Karpas-422 (cell line): ENCODE measurements around the gene KCNJ8. TPM values are rescaled to one million over a fixed set of nuclear protein-coding genes. Genes with fewer than 3 reads are reported as not detected.

Experiments
- DNase-seq: peaks from one replicate; pipeline ENCODE4 v3.0.0-alpha.2; 2015
- H2AFZ ChIP-seq: fragments of 200-600 bp; sonication (generic); 2 replicates; pipeline ENCODE4 v1.6.1; 2014; ENCODE audit warnings: antibody characterized with exemption, low read length, mixed read lengths
- H3K27ac ChIP-seq: fragments of 200-600 bp; sonication (generic); 2 replicates; pipeline ENCODE4 v1.5.1; 2014; ENCODE audit warnings: mild to moderate bottlenecking, low read length, moderate library complexity
- H3K27me3 ChIP-seq: fragments of 200-600 bp; sonication (generic); 2 replicates; pipeline ENCODE4 v1.6.1; 2014; ENCODE audit warnings: low read length, mixed read lengths
- H3K36me3 ChIP-seq: fragments of 200-600 bp; sonication (generic); 2 replicates; pipeline ENCODE4 v1.6.1; 2014; ENCODE audit warnings: low read length, mixed read lengths; ENCODE audit not compliant: insufficient read depth
- H3K4me1 ChIP-seq: fragments of 200-600 bp; sonication (generic); 2 replicates; pipeline ENCODE4 v1.6.1; 2014; ENCODE audit warnings: mild to moderate bottlenecking, low read length, mixed read lengths
- H3K4me2 ChIP-seq: fragments of 200-600 bp; sonication (generic); 2 replicates; pipeline ENCODE4 v1.6.1; 2014; ENCODE audit warnings: low read length, low read depth, mild to moderate bottlenecking; ENCODE audit not compliant: poor library complexity, severe bottlenecking
- H3K4me3 ChIP-seq: fragments of 200-600 bp; sonication (generic); 2 replicates; pipeline ENCODE4 v1.5.1; 2014; ENCODE audit warnings: mild to moderate bottlenecking, antibody characterized with exemption, low read length, mixed read lengths
- H3K79me2 ChIP-seq: fragments of 200-600 bp; sonication (generic); 2 replicates; pipeline ENCODE4 v1.6.1; 2014; ENCODE audit warnings: mild to moderate bottlenecking, low read length, mixed read lengths
- H3K9ac ChIP-seq: fragments of 200-600 bp; sonication (generic); 2 replicates; pipeline ENCODE4 v1.6.0; 2014; ENCODE audit warnings: low read length
- H3K9me2 ChIP-seq: fragments of 200-600 bp; sonication (generic), shearing (Covaris generic); replicated peaks from 2 replicates; pipeline ENCODE4 v1.6.0; 2014; ENCODE audit warnings: mild to moderate bottlenecking, low read length, moderate library complexity; ENCODE audit not compliant: insufficient read depth
- H3K9me3 ChIP-seq: fragments of 300-700, 200-600 bp; sonication (generic); 2 replicates; pipeline ENCODE4 v1.6.1; 2014; ENCODE audit warnings: low read length, mixed read lengths
- H4K20me1 ChIP-seq: fragments of 200-600 bp; sonication (generic); 2 replicates; pipeline ENCODE4 v1.6.1; 2014; ENCODE audit warnings: mild to moderate bottlenecking, antibody characterized with exemption, low read length, low read depth; ENCODE audit not compliant: insufficient read depth
- total RNA-seq: library from RNA; depleted of rRNA; stranded (reverse); fragments of >200 nt; shearing (Covaris generic); gene quantifications from 2 replicates; pipeline ENCODE4 v1.2.3, GENCODE V29; 2014; ENCODE audit warnings: low replicate concordance; rRNA removed

KCNJ8 gene
- total RNA-seq, 1 experiment from 2014 or later: not detected

GRCh38 chr12:21718944-21719650 lies 55.4 kb downstream of the KCNJ8 start:
- Histone ChIP-seq H3K27ac (no peak overlapping the region), H3K4me3 (no peak overlapping the region), H3K9me2 (no peaks in the 10 kb centered on the region), H3K36me3 (no peaks in the 10 kb centered on the region), H3K4me2 (no peak overlapping the region), H4K20me1 (no peaks in the 10 kb centered on the region), H3K9me3 (no peaks in the 10 kb centered on the region), H3K27me3 (no peaks in the 10 kb centered on the region), H2AFZ (no peak overlapping the region), H3K79me2 (no peaks in the 10 kb centered on the region), H3K9ac (no peak overlapping the region), H3K4me1 (peaks cover 6% of the 10 kb centered on the region)
- DNase-seq: no peak

DNA sequence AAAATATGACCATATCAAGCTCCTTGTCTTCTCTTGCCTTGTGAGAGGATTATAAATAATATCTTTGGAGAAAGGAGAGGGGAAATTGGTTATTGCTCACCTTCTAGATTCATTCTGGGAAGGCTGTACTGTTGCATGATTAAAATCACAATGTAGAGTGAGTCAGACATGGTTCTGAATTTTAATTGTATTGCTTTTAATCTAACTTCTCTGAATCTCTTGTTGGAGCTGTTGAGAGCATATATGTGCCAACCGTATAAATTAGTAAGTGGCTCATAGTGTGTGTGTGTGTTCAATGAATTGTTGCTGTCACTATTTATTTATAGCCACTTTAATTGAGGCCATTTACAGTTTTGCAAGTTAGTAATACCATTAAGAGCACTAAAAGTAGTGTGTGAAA lies 56.1 kb downstream of the KCNJ8 start:
- H3K4me2 ChIP-seq: no peak overlapping the region
- H2AFZ ChIP-seq: no peak overlapping the region

GRCh38 chr12:21717767-21718166 lies 56.7 kb downstream of the KCNJ8 start:
- H3K9me3 ChIP-seq: no peaks in the 10 kb centered on the region
- no peaks in the 10 kb centered on the region for H3K79me2 ChIP-seq
- H3K27me3 ChIP-seq: no peaks in the 10 kb centered on the region
- no peak overlapping the region for H3K9ac ChIP-seq
- no peak overlapping the region for H2AFZ ChIP-seq
- DNase-seq: no peak
- H3K4me3 ChIP-seq: no peak overlapping the region
- no peaks in the 10 kb centered on the region for H3K36me3 ChIP-seq
- H3K27ac ChIP-seq: no peak overlapping the region
- no peaks in the 10 kb centered on the region for H4K20me1 ChIP-seq
- no peaks in the 10 kb centered on the region for H3K9me2 ChIP-seq
- no peak overlapping the region for H3K4me2 ChIP-seq
- H3K4me1 ChIP-seq: peaks cover 6% of the 10 kb centered on the region

More for the DNA sequence above, 56.1 kb downstream of the KCNJ8 start:
- DNase-seq: no peak
- Histone ChIP-seq H3K4me3 (no peak overlapping the region), H3K27me3 (no peaks in the 10 kb centered on the region), H3K9ac (no peak overlapping the region), H3K36me3 (no peaks in the 10 kb centered on the region), H3K9me3 (no peaks in the 10 kb centered on the region), H3K79me2 (no peaks in the 10 kb centered on the region), H3K4me1 (peaks cover 6% of the 10 kb centered on the region), H3K9me2 (no peaks in the 10 kb centered on the region), H4K20me1 (no peaks in the 10 kb centered on the region), H3K27ac (no peak overlapping the region)

- Histone ChIP-seq H3K79me2 (no peaks in the 10 kb centered on the region), H3K4me3 (no peak overlapping the region), H2AFZ (no peak overlapping the region; the same call in 1 of the 2 replicates), H3K9me3 (no peaks in the 10 kb centered on the region), H3K9ac (no peak overlapping the region), H3K36me3 (no peaks in the 10 kb centered on the region), H3K4me2 (no peak overlapping the region), H3K27ac (no peak overlapping the region), H3K9me2 (no peaks in the 10 kb centered on the region), H3K4me1 (peaks cover 11% of the 10 kb centered on the region), H3K27me3 (no peaks in the 10 kb centered on the region), H4K20me1 (no peaks in the 10 kb centered on the region)
- no peak for DNase-seq
These were observed 59.1 kb downstream of the KCNJ8 start for GRCh38 chr12:21715386-21715785.

Other genes with a start within 250 kb of the KCNJ8 start
- gene SPX, start 248.4 kb downstream of the KCNJ8 start, total RNA-seq: 327 and 787 TPM in 2 replicates
- not detected in 2 replicates for gene GYS2, start 169.9 kb downstream of the KCNJ8 start, total RNA-seq
- 848 and 1,058 TPM in 2 replicates for gene LDHB, start 116.9 kb downstream of the KCNJ8 start, total RNA-seq
- gene ABCC9, start 166.7 kb upstream of the KCNJ8 start, total RNA-seq: not detected in 2 replicates